Right lobe of liver (tissue), 4 donors: Measurements from ENCODE around the gene SORL1.

ENCODE experiments used
- CTCF ChIP-seq, 4 donors: fragments of 200-600 bp in 3 of 4; fragments of 450-650 bp in 1 of 4; IDR thresholded peaks; one replicate each; pipeline versions ENCODE4 v1.5.1 to v1.8.0; 2016 to 2022; ENCODE audit warnings: antibody characterized with exemption in 4 of 4, mild to moderate bottlenecking in 2 of 4
- POLR2A ChIP-seq: fragments of 450-650 bp; IDR thresholded peaks from one replicate; pipeline ENCODE4 v1.6.1; 2017; ENCODE audit warnings: antibody characterized with exemption, mild to moderate bottlenecking
- donor health status: DM: no; HTN: no; CAD: no.
- donor health status: DM: no; HTN: no; CAD: no.
- donor health status: DM: no; HTN: yes; CAD: no.

DNA sequence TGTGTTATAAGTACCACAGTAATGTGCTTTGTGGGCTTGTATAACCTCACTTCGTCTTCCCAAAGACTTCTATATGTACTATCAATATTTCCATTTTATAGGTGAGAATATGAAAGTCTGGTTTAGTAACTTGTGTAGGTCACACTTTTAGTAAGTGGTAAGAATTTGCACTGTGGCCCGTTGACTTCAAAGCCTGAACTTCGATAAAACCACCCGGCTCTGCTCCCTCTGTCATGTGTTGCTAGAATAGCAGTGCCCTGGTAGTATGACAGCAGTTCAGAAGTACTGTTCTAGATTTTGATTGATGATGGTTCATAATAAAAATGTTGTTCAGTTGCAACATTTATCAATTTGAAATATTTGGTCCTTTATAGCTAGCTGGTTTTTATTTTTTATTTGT, 110.9 kb downstream of the SORL1 start:
- no peak for TF ChIP-seq CTCF (IDR thresholded peaks at IDR 0.05)
- TF ChIP-seq POLR2A: no peak
